ENCODE measurements around the gene TMEM243. TPM values are rescaled to one million over a fixed set of nuclear protein-coding genes. Genes with fewer than 3 reads are reported as not detected.
A peak's percentile ranks its signal among the peaks of the same experiment; 100 is the strongest.

TMEM243 gene
- total RNA-seq, 1 experiment from 2014 or later = 23.5 TPM

GRCh38 chr7:87192784-87193487 is 26.6 kb downstream of the TMEM243 start:
- no peaks in the 10 kb centered on the region for H3K4me1 ChIP-seq (ENCODE audit: insufficient read depth, low read length)
- no peak overlapping the region for H2BK20ac ChIP-seq (ENCODE audit: low read depth, low read length, poor library complexity, severe bottlenecking)
- no peak overlapping the region for H3K4me3 Mint-ChIP-seq
- H3K36me3 Mint-ChIP-seq (ENCODE audit: insufficient read depth in 1 of 3, low read depth in 3 of 3) = peaks cover 38 to 88% (median 80%) of the 10 kb centered on the region in 3 experiments; a peak in 6 of 7 replicates
- no peak overlapping the region for H3K4me2 ChIP-seq (ENCODE audit: insufficient read depth, insufficient read length, low read length)
- no peak overlapping the region for H3K18ac ChIP-seq (ENCODE audit: insufficient read length, low read depth, low read length)
- H2BK12ac ChIP-seq (ENCODE audit: insufficient read length, low read depth, low read length) = no peak overlapping the region
- H3K4me1 Mint-ChIP-seq = no peaks in the 10 kb centered on the region
- TF ChIP-seq CTCF (conservative IDR thresholded peaks at IDR 0.05) = no peak
- H3K56ac ChIP-seq (ENCODE audit: insufficient read length, low read depth, low read length) = no peak overlapping the region
- H4K8ac ChIP-seq (replicated peaks; ENCODE audit: insufficient read length, low read depth, low read length) = no peak overlapping the region
- H3K14ac ChIP-seq (ENCODE audit: insufficient read depth, low read length) = no peak overlapping the region
- no peak overlapping the region for H3T11ph ChIP-seq (ENCODE audit: low read length)
- no peaks in the 10 kb centered on the region for H3K9me3 ChIP-seq (ENCODE audit: control insufficient read depth, low read depth, low read length)
- H2AK5ac ChIP-seq (ENCODE audit: insufficient read length, low read length) = no peak overlapping the region
- no peak overlapping the region for H3K27ac ChIP-seq (ENCODE audit: insufficient read length, low read depth, low read length)
- H2BK15ac ChIP-seq (ENCODE audit: low read depth, low read length) = no peak overlapping the region
- H3K27me3 ChIP-seq (ENCODE audit: insufficient read depth, low read length) = no peaks in the 10 kb centered on the region
- no peaks in the 10 kb centered on the region for H3K79me1 ChIP-seq (ENCODE audit: insufficient read depth, low read depth, low read length, poor library complexity, severe bottlenecking)
- no peak overlapping the region for H2AFZ ChIP-seq (ENCODE audit: low read length)
- WGBS (ENCODE audit: extremely low coverage, insufficient read length, low lambda C conversion rate) = no CpG with 5 or more reads among the region's 6 CpGs
- H3K23me2 ChIP-seq (ENCODE audit: insufficient read length, low read depth, low read length, poor library complexity, severe bottlenecking) = no peaks in the 10 kb centered on the region
- H4K20me1 ChIP-seq (ENCODE audit: control insufficient read depth, insufficient read depth, insufficient read length) = no peaks in the 10 kb centered on the region
- no peak overlapping the region for H3K23ac ChIP-seq (ENCODE audit: insufficient read length, low read depth, low read length)
- no peaks in the 10 kb centered on the region for H3K9me3 Mint-ChIP-seq
- no peak overlapping the region for H3K9ac ChIP-seq (ENCODE audit: extremely low read depth, insufficient read length, low read length)
- H3K27me3 Mint-ChIP-seq (ENCODE audit: low read depth) = no peaks in the 10 kb centered on the region
- no peak overlapping the region for H4K5ac ChIP-seq (ENCODE audit: insufficient read length, low read depth, low read length)
- peak overlapping the region in 2 of 3 experiments; percentile 26 to 56; a peak in 4 of 7 replicates for H3K27ac Mint-ChIP-seq
- DNase-seq = no peak
- no peak overlapping the region for H2BK5ac ChIP-seq (ENCODE audit: insufficient read length, low read length)
- H3K79me2 ChIP-seq (ENCODE audit: insufficient read depth, low read length) = no peaks in the 10 kb centered on the region
- H3K4ac ChIP-seq (ENCODE audit: low read depth, low read length) = no peak overlapping the region
- H4K91ac ChIP-seq (ENCODE audit: insufficient read length, low read depth, low read length) = no peak overlapping the region
- H2BK120ac ChIP-seq (ENCODE audit: low read depth, low read length, poor library complexity, severe bottlenecking) = no peak overlapping the region
